HepG2 (cell line): ENCODE data around the gene RPS19BP1. TPM values are rescaled to one million over a fixed set of nuclear protein-coding genes. Genes with fewer than 3 reads are reported as not detected.

Experiments
- EEA1 ChIP-seq: sonication (generic); formaldehyde crosslinking; IDR thresholded peaks from 2 replicates; pipeline ENCODE4 v1.5.1; 2020; ENCODE audit warnings: mild to moderate bottlenecking, missing genetic modification reagents, borderline replicate concordance
- ELF4 ChIP-seq: sonication (generic); formaldehyde crosslinking; IDR thresholded peaks from 2 replicates; pipeline ENCODE4 v1.5.0; 2020; ENCODE audit warnings: missing genetic modification reagents, mild to moderate bottlenecking, moderate library complexity, borderline replicate concordance
- FOXP1 ChIP-seq, 2 experiments: fragments of 450-650 bp in 1 of 2; IDR thresholded peaks; 2 replicates each; pipeline ENCODE4 v1.6.1; 2017 to 2018; ENCODE audit warnings: antibody characterized with exemption in 1 of 2
- HOXA3 ChIP-seq: sonication (generic); formaldehyde crosslinking; IDR thresholded peaks from 2 replicates; pipeline ENCODE4 v1.5.0; 2020; ENCODE audit warnings: missing genetic modification reagents
- JUN ChIP-seq: sonication (generic); formaldehyde crosslinking; IDR thresholded peaks from 2 replicates; pipeline ENCODE4 v1.4.0; 2020; ENCODE audit warnings: mild to moderate bottlenecking, missing genetic modification reagents
- KDM5A ChIP-seq: fragments of 200-600 bp; sonication (generic); IDR thresholded peaks from 2 replicates; pipeline ENCODE4 v1.7.0; 2018; ENCODE audit warnings: antibody characterized with exemption, mild to moderate bottlenecking, low read length, borderline replicate concordance
- MED1 ChIP-seq: sonication (generic); formaldehyde crosslinking; IDR thresholded peaks from 2 replicates; pipeline ENCODE4 v1.4.0; 2020; ENCODE audit warnings: missing genetic modification reagents
- MLLT10 ChIP-seq: sonication (generic); formaldehyde crosslinking; IDR thresholded peaks from 2 replicates; pipeline ENCODE4 v1.4.0; 2020; ENCODE audit warnings: missing genetic modification reagents
- NFATC3 ChIP-seq: sonication (generic); formaldehyde crosslinking; IDR thresholded peaks from 2 replicates; pipeline ENCODE4 v1.5.1; 2020; ENCODE audit warnings: mild to moderate bottlenecking, missing genetic modification reagents
- PCBP1 ChIP-seq: fragments of 200-400 bp; formaldehyde crosslinking; IDR thresholded peaks from 2 replicates; pipeline ENCODE4 v1.6.1; 2017; ENCODE audit warnings: mild to moderate bottlenecking, low read depth, low read length, borderline replicate concordance
- PRDM10 ChIP-seq: sonication (generic); formaldehyde crosslinking; IDR thresholded peaks from 2 replicates; pipeline ENCODE4 v1.4.0; 2020; ENCODE audit warnings: low read depth, missing genetic modification reagents
- RBM39 ChIP-seq: fragments of 200-400 bp; formaldehyde crosslinking; IDR thresholded peaks from one replicate; pipeline ENCODE4 v1.6.1; 2018; ENCODE audit warnings: antibody characterized with exemption, mild to moderate bottlenecking, low read depth, low read length; ENCODE audit not compliant: poor library complexity, severe bottlenecking
- RCOR2 ChIP-seq: IDR thresholded peaks from 2 replicates; pipeline ENCODE4 v1.6.1; 2016; ENCODE audit warnings: missing biosample characterization, missing genetic modification reagents
- ZBTB25 ChIP-seq: IDR thresholded peaks from 2 replicates; pipeline ENCODE4 v1.6.1; 2018; ENCODE audit warnings: missing genetic modification reagents
- ZBTB49 ChIP-seq: sonication (generic); formaldehyde crosslinking; IDR thresholded peaks from 2 replicates; pipeline ENCODE4 v1.4.0; 2020; ENCODE audit warnings: missing genetic modification reagents, borderline replicate concordance
- ZNF687 ChIP-seq: sonication (generic); formaldehyde crosslinking; IDR thresholded peaks from 2 replicates; pipeline ENCODE4 v1.5.1; 2020; ENCODE audit warnings: mild to moderate bottlenecking, missing genetic modification reagents, moderate library complexity
- ZNF724P ChIP-seq: sonication (generic); formaldehyde crosslinking; IDR thresholded peaks from 2 replicates; pipeline ENCODE4 v1.8.0; 2022; ENCODE audit warnings: missing genetic modification reagents, borderline replicate concordance
- polyA plus RNA-seq, 8 experiments: library from polyadenylated mRNA; depleted of rRNA in 3 of 8; stranded (reverse) in 7 of 8; unstranded in 1 of 8; fragments of >200 nt; fragmentation: Illumina TruSeq in 4 of 8; extraction: Trizol in 4 of 8; gene quantifications; 2 replicates each; pipeline versions ENCODE4 v1.2.1 to v1.2.3, GENCODE V29; 2011 to 2016; ENCODE audit warnings: low read depth in 4 of 8, missing spikeins in 1 of 8, mixed read lengths in 1 of 8; ENCODE audit not compliant: insufficient read depth in 1 of 8
- total RNA-seq, 5 experiments: library from RNA; depleted of rRNA; stranded (reverse); fragments of >200 nt; fragmentation: Illumina TruSeq; extraction: Trizol; gene quantifications; 2 replicates each; pipeline ENCODE4 v1.2.3, GENCODE V29; 2016; ENCODE audit warnings: low read depth in 1 of 5

RPS19BP1 gene
- total and polyA plus RNA-seq, 2 of the 13 experiments (the other 11 are each of a cell fraction or from before 2014, with no cell fraction given), result 44.3 to 81.3 TPM

- TF ChIP-seq PRDM10 (CRISPR knock-in tag), result 0 out of 2 replicates have a peak, but pooled peaks have one; percentile 62
- 0 out of 2 replicates have a peak, but pooled peaks have one; percentile 50 for TF ChIP-seq ZNF724P (CRISPR knock-in tag)
- TF ChIP-seq ZBTB25 (CRISPR knock-in tag), result peak; percentile 76; the same call in 1 of the 2 replicates
- peak; percentile 41 for TF ChIP-seq RBM39
- no peak for TF ChIP-seq ZBTB49 (CRISPR knock-in tag)
- TF ChIP-seq EEA1 (CRISPR knock-in tag), result peak; percentile 56; the same call in 1 of the 2 replicates
- TF ChIP-seq HOXA3, result peak; percentile 91
- TF ChIP-seq FOXP1 (IDR thresholded peaks at IDR 0.05), result no peak
- TF ChIP-seq FOXP1 (CRISPR knock-in tag; IDR thresholded peaks at IDR 0.05), result 0 out of 2 replicates have a peak, but pooled peaks have one; percentile 24
- peak; percentile 30; the same call in 1 of the 2 replicates for TF ChIP-seq MED1 (CRISPR knock-in tag)
- no peak for TF ChIP-seq RCOR2
- no peak for TF ChIP-seq JUN
- TF ChIP-seq MLLT10 (CRISPR knock-in tag), result no peak
- TF ChIP-seq KDM5A, result peak; percentile 83; the same call in 1 of the 2 replicates
- no peak for TF ChIP-seq PCBP1
- TF ChIP-seq ELF4 (CRISPR knock-in tag), result no peak
- no peak for TF ChIP-seq NFATC3 (CRISPR knock-in tag)
- TF ChIP-seq ZNF687 (CRISPR knock-in tag), result peak; percentile 95
These were observed 30.3 kb downstream of the RPS19BP1 start, which contains the start of gene MIEF1 (continued) for GRCh38 chr22:39502109-39502788.
